ENCODE data around the gene TMEM203.

- TF ChIP-seq CTCF (IDR thresholded peaks at IDR 0.05), result no peak
- TF ChIP-seq POLR2A (IDR thresholded peaks at IDR 0.05), result no peak
Measured at GRCh38 chr9:137185921-137186320, 19.5 kb downstream of the TMEM203 start.
